ENCODE measurements around the gene ZNF236.

The ZNF236 gene

DNA sequence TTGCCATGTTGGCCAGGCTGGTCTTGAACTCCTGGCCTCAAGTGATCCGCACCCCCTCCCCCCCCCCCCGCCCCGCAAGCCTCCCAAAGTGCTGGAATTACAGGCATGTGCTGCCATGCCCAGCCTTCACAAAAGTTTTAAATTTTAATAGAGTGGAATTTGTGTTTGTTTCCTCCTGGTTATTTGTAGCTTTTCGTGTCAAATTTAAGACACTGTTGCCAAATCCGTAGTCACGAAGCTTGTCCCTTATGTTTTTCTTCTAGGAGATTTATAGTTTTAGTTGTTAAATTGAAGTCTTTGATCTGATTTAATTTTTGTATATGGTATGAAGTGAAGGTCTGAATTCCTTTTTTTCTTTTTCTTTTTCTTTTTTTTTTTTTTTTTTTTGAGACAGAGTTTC, 14.7 kb downstream of the ZNF236 start:
- H3K9me3 ChIP-seq (ENCODE audit: insufficient read depth, low read length): no peaks in the 10 kb centered on the region
- H2AFZ ChIP-seq (ENCODE audit: low read depth, low read length, severe bottlenecking): no peak overlapping the region
- TF ChIP-seq, protein P1, sequence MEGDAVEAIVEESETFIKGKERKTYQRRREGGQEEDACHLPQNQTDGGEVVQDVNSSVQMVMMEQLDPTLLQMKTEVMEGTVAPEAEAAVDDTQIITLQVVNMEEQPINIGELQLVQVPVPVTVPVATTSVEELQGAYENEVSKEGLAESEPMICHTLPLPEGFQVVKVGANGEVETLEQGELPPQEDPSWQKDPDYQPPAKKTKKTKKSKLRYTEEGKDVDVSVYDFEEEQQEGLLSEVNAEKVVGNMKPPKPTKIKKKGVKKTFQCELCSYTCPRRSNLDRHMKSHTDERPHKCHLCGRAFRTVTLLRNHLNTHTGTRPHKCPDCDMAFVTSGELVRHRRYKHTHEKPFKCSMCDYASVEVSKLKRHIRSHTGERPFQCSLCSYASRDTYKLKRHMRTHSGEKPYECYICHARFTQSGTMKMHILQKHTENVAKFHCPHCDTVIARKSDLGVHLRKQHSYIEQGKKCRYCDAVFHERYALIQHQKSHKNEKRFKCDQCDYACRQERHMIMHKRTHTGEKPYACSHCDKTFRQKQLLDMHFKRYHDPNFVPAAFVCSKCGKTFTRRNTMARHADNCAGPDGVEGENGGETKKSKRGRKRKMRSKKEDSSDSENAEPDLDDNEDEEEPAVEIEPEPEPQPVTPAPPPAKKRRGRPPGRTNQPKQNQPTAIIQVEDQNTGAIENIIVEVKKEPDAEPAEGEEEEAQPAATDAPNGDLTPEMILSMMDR (IDR thresholded peaks at IDR 0.05; ENCODE audit: insufficient read depth, low read length, poor library complexity, severe bottlenecking): no peak
- TF ChIP-seq EZH2phosphoT487 (conservative IDR thresholded peaks at IDR 0.05; ENCODE audit: low read length): no peak
- H3K36me3 ChIP-seq (ENCODE audit: low read length): no peaks in the 10 kb centered on the region
- H3K79me2 ChIP-seq (ENCODE audit: insufficient read depth, low read length): peaks cover 87% of the 10 kb centered on the region
- H3K4me3 ChIP-seq (ENCODE audit: insufficient read depth, low read length, poor library complexity, severe bottlenecking): no peak overlapping the region
- no peak overlapping the region for H3K27ac ChIP-seq (ENCODE audit: low read depth, low read length)
- H3K9me2 ChIP-seq (replicated peaks; ENCODE audit: insufficient read depth, low read length): no peaks in the 10 kb centered on the region
- H3K27me3 ChIP-seq (ENCODE audit: low read length): no peaks in the 10 kb centered on the region
- no peak overlapping the region for H3K4me2 ChIP-seq (ENCODE audit: low read depth, low read length, poor library complexity, severe bottlenecking)
- H3K9ac ChIP-seq (ENCODE audit: low read length): no peak overlapping the region
- peaks cover 7% of the 10 kb centered on the region for H4K20me1 ChIP-seq (ENCODE audit: low read depth, low read length)
- H3F3A ChIP-seq (ENCODE audit: insufficient read depth): no peaks in the 10 kb centered on the region

DNA sequence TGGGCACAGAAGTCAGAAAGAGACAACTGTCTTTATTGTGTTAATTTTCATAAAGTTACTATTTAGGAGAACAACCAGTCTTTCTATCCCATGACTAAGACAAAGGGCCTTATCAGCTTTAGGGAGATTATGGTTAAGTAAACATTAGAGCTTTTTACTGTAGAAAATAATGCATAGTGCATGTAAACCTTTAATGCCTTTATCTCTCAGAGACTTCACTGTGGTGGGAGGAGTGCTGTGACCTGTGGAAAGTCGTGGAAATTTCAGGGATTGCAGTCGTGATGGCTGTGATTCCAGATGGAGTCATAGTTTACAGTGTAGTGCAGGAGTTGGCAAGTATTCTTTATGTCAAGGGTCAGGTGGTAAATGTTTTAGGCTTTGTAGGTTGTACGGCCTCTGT, 15.8 kb downstream of the ZNF236 start:
- no peaks in the 10 kb centered on the region for H3K36me3 ChIP-seq (ENCODE audit: low read length)
- no peak overlapping the region for H3K4me3 ChIP-seq (ENCODE audit: insufficient read depth, low read length, poor library complexity, severe bottlenecking)
- no peak overlapping the region for H3K4me2 ChIP-seq (ENCODE audit: low read depth, low read length, poor library complexity, severe bottlenecking)
- no peak overlapping the region for H3K9ac ChIP-seq (ENCODE audit: low read length)
- H3K27ac ChIP-seq (ENCODE audit: low read depth, low read length): no peak overlapping the region
- H2AFZ ChIP-seq (ENCODE audit: low read depth, low read length, severe bottlenecking): no peak overlapping the region
- H3K27me3 ChIP-seq (ENCODE audit: low read length): no peaks in the 10 kb centered on the region
- H3K9me2 ChIP-seq (replicated peaks; ENCODE audit: insufficient read depth, low read length): no peaks in the 10 kb centered on the region
- no peak for TF ChIP-seq EZH2phosphoT487 (conservative IDR thresholded peaks at IDR 0.05; ENCODE audit: low read length)
- TF ChIP-seq, protein P1 (IDR thresholded peaks at IDR 0.05; ENCODE audit: insufficient read depth, low read length, poor library complexity, severe bottlenecking): no peak
- H3K9me3 ChIP-seq (ENCODE audit: insufficient read depth, low read length): no peaks in the 10 kb centered on the region
- no peaks in the 10 kb centered on the region for H3F3A ChIP-seq (ENCODE audit: insufficient read depth)
- peaks cover 4% of the 10 kb centered on the region for H4K20me1 ChIP-seq (ENCODE audit: low read depth, low read length)
- peaks cover 87% of the 10 kb centered on the region for H3K79me2 ChIP-seq (ENCODE audit: insufficient read depth, low read length)

- no peak overlapping the region for H3K9ac ChIP-seq (ENCODE audit: low read length)
- H3K79me2 ChIP-seq (ENCODE audit: insufficient read depth, low read length): peaks cover 84% of the 10 kb centered on the region
- H4K20me1 ChIP-seq (ENCODE audit: low read depth, low read length): no peaks in the 10 kb centered on the region
- H3K9me2 ChIP-seq (replicated peaks; ENCODE audit: insufficient read depth, low read length): no peaks in the 10 kb centered on the region
- H3K4me2 ChIP-seq (ENCODE audit: low read depth, low read length, poor library complexity, severe bottlenecking): no peak overlapping the region
- TF ChIP-seq, protein P1 (IDR thresholded peaks at IDR 0.05; ENCODE audit: insufficient read depth, low read length, poor library complexity, severe bottlenecking): no peak
- TF ChIP-seq EZH2phosphoT487 (conservative IDR thresholded peaks at IDR 0.05; ENCODE audit: low read length): no peak
- no peaks in the 10 kb centered on the region for H3K9me3 ChIP-seq (ENCODE audit: insufficient read depth, low read length)
- no peaks in the 10 kb centered on the region for H3K36me3 ChIP-seq (ENCODE audit: low read length)
- H3K27ac ChIP-seq (ENCODE audit: low read depth, low read length): no peak overlapping the region
- H3K4me3 ChIP-seq (ENCODE audit: insufficient read depth, low read length, poor library complexity, severe bottlenecking): no peak overlapping the region
- H3F3A ChIP-seq (ENCODE audit: insufficient read depth): no peaks in the 10 kb centered on the region
- no peak overlapping the region for H2AFZ ChIP-seq (ENCODE audit: low read depth, low read length, severe bottlenecking)
- no peaks in the 10 kb centered on the region for H3K27me3 ChIP-seq (ENCODE audit: low read length)
Measured at GRCh38 chr18:76839086-76839794, 16.9 kb downstream of the ZNF236 start.

Measured in SU-DHL-6 (cell line).